DMS53 (cell line): ENCODE measurements around the gene LCMT2.
A peak's percentile ranks its signal among the peaks of the same experiment; 100 is the strongest.
"Not testable (repeated sequence)": the region's sequence is repeated elsewhere in the genome, so short reads cannot be mapped to it uniquely, and the experiment has no call there.

Source experiments
- DNase-seq: peaks from one replicate; lab custom pipeline; 2025; lab: John Stamatoyannopoulos, UW

Gene LCMT2

DNA sequence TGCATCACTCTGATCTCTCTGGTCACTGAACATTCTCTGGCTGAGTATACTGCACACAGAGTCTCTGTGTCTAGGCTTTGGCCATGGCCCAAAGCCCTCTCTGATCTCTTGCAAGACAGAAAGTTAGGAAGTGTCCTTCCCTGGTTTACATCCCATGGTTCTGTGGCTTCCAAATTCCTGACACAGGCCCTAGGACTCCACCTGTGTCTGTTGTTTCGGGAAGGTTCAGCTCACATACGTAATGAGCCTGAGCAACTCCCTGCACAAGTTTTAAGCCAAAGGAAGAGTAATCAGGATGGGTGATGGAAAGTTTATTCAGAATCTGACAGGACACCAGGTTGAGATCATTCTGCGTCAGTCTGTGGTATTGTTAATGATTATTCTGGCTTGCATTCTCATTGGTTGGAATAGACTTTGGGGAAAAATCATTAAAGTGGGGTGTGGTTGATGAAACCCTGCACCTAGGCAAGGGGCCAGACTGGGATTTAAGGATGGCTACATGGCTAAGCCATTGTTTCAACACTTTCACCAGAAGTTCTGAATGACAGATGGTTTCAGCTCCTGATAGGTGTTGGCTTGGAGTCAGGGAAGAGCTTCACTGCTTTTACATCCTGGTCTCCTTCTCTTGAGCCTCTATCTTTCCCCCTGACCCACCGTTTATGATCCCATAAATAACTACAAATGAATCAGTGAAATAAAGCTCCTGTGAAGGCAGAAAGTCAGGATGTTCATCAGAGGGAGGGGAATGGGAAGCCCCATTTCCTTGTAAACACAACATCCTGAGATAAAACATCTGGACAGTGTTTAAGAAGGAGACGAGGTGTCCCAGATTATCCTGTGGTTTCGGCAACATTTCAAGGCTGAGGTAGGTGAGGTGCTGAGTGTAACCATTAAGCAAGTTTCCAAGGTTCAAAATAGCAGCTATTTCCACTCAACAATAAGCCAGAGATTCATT is 14.1 kb downstream of the LCMT2 start:
- no peak for DNase-seq

DNA sequence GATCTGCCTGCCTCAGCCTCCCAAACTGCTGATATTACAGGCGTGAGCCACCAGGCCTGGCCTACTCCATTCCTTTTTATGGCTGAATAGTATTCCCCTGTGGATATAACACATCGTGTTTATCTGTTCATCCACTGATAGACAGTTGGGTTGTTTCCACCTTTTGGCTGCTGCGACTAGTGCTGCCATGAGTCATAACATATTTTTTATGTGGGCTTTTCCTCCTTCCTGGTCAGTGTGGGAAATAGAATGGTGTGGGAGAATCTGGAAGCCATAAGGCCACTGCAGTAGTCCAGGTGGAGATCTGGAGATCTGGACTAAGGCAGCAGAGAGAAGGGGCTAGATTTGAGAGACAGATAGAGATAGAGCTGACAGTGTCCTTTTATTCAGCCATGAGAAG is 16.2 kb downstream of the LCMT2 start:
- DNase-seq: peak; percentile 15

DNA sequence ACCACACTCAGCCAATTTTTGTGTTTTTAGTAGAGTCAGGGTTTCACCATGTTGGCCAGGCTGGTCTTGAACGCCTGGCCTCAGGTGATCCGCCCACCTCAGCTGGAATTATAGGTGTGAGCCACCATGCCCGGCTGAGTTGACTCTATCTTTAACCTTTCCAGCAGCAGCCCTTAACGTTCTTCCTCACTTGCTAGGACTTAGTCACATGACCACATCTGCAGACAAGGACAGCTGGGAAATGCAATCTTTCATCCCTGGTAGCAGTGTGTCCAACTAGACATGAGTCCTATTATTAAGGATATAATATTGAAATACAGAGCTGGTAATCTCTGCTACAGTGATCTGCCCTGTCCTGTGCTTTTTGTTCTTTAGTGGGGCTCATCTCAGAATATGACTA is 18.0 kb downstream of the LCMT2 start:
- no peak for DNase-seq

DNA sequence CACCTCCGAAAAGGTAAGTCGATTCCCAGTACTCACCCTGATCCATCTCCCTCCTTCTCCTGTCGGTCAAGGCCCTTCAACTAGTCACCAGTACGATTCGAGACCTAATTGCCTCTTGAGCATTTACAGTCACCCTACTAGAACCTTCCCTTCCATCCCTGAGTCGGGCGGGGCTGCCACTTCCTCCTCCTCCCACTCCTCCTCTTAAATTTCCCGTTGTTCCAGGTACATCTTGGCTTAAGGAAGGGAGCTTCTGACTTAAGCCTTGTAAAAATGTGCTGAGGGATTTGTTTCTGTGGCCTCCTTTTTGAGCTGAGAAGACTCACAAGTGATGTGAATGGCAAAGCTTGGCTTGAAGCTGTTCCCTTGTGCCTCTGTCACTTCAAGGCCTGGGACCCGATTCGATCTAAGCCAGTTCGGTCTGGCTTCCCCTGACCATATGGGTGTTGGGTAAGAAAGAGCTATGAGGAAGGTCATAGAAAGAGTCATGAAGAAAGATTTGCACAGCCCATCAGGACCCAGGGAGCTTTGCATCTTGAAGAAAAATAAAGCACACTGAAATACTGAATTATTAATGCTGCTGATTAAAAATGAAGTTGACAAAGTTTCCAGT is 28.1 kb downstream of the LCMT2 start, which contains the start of gene TGM7:
TGM7 (minus strand) TSS at position 51 of the 613 bp plus-strand sequence.
- no peak for DNase-seq

DNA sequence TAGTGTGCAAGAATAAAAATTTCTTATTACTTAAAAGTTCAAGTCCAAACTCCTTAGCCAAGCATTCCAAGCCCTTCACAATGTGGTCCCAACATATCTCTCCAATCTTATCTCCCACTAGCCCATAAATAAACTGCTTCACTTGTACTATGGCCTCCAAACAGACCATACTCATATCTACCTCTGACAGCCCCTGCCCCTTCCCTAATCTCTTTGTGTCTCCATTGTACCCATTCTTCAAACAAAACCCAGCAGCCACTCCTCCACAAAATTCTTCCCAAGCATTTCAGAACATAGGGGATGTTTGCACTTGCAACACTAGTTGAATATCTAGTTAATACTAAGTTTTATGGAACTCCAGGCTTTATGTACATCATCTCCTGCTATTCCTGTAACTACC is 30.5 kb downstream of the LCMT2 start:
- no peak for DNase-seq

DNA sequence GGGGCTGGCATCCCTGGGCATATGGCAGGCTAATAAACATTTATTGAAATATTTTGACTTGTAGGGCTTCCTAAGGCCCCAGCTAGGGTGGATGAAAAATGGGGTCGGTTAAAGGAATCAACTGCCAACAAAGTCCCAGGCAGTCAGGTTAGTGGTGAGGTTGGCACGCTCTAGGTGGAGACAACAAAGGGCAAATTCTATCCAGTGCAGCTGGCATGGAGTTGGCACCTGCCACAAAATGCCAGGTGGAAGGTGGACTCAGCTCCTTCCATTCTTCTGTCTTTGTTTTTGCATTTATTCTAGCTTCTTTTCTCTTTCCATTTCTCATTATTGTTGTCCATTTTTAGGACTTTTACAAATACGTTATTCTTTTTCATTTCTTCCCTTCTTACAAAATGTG is 31.0 kb downstream of the LCMT2 start:
- no peak for DNase-seq

DNA sequence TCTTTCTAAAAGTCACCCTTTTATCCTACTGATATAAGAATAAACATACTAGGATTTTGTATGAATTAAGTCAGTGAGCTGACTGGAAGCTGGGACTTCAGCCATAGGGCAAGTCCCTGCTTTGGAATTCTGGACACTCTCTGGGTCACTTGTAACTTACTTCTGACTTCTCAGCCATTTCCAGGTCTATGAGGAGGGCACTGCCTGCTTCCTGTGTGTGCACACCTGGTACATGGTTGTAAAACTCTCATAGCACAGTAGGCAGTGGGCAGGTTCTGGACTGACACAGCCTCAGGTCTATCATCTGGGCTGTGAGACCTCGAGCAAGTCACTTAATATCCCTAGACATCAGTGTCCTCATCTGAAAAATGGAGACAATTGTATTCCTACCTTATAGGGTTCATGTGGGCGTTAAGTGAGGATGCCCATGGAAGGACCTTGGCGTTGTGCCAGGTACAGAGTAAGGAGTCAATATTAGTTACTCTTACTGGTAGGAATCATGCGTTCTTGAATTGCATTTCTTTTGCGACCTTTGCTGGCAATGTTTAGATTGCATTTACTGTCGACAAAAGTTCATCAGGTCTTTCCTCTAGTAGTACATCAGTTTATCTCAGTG is 36.2 kb downstream of the LCMT2 start:
- DNase-seq: peak; percentile 57

DNA sequence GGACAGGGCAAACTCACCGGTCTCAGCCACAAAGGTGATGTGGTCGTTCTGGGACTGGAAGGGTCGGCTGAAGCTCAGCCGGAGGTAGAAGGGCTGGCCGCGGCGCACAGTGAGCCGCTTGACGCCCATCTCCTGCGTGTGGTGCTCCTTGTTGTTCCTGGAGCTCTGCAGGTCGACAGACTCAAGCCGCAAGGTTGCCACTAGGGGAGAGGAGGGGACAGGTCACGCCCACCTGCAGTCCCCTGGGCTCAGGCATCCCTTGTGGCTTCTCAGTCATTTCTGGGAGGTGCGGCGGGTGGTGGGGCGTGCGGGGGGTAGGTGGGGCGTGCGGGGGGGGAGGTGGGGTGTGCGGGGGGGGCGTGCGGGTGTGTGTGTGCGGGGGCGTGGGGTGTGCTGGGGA is 36.9 kb downstream of the LCMT2 start:
- DNase-seq: peak; percentile 47

DNA sequence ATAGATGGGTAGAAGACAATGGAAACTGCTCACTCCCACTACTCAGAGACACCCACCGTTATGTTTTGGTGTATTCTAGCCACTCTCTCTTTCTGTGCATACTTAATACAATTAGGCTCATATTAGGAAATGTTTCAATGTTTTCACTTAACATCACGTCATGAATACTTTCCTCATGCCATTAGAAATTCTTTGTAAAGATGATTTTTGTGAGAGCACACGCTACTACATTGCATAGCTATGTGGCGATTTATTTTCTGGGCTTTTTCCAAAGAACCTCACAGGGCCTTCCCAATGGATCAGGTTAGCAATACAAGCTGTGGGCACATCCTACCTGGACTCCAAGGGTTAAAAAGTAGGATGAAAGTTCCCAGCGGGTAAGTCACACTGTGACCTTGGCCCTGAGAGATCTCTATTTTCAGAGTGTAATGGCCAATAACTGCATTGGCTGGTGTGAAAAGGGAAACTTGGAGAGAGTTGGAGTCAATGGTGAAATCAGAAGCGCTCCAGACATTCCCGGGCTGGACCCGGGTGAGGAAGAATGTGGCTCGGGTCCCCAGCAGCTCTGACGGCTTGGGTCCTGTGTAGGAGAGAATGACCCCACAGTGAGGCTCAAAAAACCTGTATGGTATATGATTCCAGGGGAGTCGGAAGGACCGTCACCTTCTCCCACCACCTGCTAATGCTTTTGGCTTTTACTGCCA is 37.8 kb downstream of the LCMT2 start:
- DNase-seq: no peak

DNA sequence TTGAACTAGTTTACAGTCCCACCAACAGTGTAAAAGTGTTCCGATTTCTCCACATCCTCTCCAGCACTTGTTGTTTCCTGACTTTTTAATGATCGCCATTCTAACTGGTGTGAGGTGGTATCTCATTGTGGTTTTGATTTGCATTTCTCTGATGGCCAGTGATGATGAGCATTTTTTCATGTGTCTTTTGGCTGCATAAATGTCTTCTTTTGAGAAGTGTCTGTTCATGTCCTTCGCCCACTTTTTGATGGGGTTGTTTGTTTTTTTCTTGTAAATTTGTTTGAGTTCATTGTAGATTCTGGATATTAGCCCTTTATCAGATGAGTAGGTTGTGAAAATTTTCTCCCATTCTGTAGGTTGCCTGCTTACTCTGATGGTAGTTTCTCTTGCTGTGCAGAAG is 40.7 kb downstream of the LCMT2 start:
- not testable (repeated sequence) for DNase-seq

DNA sequence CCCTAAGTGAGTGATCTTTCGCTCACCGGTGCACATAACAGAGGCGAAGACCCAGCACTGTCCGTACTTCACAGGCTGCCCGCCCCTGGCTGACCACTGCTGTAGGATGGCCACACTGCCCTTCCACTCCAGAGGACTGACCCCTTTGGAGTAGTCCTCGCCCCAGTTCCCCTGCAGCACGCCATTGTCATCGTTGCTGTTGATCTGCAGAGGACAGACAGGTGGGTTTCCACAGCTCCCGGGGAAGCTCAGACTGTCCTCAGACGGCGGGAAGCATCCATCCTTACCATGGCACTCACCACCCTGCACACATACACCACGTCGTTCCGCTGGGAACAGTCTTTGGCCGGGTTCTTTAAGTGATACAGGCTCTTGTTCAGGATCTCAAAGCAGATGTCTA is 43.1 kb downstream of the LCMT2 start:
- DNase-seq: no peak

DNA sequence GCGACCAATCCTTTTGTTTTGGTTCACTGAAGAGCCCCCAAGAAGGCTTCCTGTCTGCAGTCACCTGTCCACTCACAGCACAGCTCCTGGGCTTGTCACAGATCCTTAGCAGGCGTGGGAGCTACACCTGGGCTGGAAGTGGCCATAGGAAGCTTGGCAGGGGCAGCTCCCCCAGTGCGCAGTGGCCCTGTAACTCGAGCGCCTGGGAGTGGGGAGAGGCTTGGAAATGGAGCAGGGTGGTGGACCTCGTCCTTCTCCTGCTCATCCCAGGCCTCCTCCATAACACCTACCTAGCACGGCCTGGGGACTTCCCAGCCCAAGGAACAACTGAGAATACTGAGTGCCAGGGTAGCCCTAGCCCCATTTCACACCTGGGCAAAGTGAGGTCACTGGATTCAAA is 44.3 kb downstream of the LCMT2 start:
- no peak for DNase-seq

DNA sequence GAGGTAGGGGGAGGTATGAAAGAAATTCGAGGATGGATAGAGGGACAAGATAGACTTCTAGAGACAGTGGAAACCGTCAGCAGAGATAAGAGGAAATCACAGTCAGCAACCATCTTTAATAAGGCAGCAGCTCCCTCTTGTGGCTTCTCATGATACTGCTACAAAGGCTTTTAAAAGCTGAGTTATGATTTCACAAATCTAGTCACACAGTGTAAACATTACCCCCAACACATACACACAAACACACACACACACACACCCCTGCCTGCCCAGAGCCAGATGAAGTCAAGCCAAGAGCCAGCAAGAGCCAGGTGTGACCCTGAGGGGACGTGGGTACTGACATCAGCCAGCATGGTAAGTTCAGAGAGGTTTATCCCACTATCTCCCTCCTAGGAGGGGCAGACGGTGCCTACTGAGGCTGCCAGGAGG is 44.8 kb downstream of the LCMT2 start:
- DNase-seq: peak; percentile 81

DNA sequence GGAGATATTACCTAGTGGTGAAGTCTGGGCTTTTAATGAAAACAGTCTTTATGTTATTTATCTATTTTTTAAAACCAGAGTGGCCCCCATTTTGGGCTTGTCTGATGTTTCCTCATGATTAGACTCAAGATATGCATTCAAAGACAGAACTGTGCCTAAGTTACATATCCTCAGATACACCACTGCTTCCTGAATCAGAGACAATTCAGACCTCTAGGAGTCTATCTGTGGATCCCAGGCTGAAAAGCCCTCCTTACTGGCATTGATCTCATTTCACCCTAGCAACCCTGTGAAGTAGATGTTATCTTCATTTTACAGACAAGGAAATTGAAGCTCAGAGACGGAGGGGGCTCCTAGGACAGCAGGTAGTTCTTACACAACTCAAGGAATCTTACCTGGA is 46.8 kb downstream of the LCMT2 start:
- no peak for DNase-seq

DNA sequence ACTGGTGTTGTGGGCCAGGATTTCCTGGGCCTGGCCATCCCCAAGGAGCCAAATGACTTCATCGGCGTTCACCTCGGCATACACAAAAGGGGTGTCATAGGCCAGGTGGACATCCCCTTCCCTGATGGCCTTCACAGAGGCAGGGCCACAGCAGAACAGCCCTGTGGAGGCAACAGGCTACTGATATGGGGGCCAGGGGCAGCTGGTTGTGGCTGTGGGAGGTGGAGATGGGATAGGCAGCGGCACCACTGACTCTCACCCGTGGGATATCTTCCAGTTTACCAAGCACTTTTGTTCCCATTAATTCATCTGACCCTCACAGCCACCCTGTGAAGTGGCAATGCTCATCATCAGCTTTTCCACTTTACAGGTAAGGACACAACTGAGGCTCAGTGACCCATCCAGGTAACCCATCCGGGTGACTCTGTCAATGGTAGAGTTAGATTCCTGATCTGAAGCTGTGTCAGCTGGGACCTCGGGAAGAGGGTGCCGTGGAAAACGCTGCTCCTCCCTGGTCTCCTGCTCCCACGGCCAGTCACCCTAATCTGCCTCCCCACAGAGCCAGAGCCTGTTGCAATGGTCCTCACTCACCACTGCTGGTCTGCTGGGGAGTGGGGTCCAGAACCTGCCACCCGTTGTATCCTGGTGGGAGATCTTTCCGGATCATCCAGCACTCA is 48.3 kb downstream of the LCMT2 start:
- no peak for DNase-seq

DNA sequence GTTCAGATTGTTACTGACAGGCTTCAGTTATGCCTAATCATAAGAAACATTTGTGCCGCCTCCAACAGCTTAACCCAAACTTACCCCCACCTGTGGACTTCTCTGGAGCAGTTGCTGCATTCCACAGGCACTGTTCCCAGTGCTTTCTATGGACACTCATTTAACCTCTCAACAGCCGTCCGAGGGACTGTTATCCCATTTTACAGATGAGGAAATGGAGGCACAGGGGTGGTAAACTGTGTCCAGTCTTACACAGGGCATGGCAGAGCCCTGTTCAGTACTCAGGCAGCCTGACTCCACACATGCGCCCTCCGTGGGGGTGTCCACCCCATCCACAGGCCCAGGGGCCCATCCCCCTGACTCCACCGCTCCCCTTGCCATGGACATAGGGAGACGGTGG is 49.4 kb downstream of the LCMT2 start:
- DNase-seq: no peak

DNA sequence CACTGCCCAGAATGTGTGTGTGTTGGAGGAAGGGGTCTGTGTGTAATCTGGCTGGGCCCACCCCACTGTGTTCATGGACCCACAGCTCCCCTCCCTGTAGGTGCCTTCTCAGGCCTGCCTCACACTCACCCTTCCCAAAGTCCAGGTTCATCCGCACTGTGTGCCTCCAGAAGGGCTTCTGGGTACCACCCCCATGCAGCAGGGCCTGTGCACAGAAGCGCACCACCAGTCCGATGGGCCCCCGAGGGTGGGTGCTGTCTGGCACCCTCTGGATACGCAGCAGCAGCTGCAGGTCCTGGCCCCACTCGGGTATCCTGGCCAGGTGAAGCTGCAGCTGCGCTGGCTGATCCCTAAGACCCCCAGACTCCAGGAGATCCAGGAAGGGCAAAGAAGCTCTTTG is 50.9 kb downstream of the LCMT2 start:
- DNase-seq: no peak

DNA sequence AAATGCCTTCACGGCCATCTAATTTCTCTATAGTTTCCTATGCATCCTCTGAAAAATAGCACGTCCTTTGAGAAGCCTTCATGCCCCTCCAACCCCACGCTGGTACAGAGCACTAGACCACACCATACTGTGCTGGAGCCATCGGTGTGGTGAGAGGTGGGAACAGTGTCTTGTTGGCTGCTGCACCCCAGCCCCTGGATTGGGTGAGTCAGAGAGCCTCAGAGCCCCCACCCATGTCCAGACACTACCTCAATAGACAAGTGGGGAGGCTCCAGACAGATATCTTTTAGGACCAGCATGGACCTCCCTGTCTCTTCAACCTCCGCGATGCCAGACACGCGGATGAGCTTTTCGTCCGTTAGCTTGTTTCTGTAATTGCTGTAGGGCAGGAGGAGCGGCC is 51.5 kb downstream of the LCMT2 start:
- no peak for DNase-seq

DNA sequence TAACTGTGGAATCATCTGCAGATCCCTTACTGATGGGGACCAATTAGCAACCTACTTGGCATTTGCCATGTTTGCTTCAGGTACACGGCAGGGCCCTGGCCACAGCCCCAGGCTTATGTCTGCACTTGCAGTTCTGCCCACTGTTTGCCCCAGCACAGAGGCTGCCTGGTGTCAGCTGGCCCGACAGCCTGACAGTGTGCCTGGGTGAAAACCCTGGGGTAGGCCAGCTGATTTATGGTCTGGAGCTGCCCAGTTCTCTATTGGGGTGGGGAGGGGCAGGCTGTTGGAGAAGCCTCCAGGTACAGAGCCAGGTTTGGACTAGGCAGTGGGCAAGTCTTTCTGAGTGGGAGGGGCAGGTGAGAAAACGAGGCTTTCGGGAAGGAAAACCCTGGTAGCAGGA is 52.5 kb downstream of the LCMT2 start:
- DNase-seq: no peak

DNA sequence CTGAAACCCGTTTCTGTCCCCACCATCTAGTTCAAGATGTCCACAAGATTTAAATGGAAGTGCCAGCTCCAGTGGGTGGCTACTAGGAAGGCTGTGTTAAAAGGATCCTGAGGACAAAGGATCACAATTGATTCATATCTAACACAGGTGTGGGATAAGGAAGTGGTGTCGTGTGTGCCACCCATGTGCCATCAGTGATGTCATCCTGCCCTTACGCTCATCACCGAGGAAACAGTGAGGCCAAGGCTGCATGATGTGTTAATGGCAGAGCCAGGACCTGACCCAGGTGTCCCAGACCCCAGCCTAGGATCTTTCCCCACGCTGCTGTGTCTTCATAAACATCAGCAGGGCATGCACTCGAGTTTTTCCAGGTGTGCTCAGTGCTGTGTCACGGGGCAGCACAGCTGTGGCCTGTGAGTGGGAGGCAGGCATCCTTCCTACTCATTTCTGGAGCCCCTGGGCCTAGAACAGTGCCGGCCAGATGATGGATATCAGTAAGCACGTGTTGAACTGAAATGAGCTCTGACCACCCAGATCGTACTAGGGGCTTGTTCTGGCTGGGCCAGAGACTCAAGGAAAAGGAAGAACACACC is 53.0 kb downstream of the LCMT2 start:
- peak; percentile 50 for DNase-seq

DNA sequence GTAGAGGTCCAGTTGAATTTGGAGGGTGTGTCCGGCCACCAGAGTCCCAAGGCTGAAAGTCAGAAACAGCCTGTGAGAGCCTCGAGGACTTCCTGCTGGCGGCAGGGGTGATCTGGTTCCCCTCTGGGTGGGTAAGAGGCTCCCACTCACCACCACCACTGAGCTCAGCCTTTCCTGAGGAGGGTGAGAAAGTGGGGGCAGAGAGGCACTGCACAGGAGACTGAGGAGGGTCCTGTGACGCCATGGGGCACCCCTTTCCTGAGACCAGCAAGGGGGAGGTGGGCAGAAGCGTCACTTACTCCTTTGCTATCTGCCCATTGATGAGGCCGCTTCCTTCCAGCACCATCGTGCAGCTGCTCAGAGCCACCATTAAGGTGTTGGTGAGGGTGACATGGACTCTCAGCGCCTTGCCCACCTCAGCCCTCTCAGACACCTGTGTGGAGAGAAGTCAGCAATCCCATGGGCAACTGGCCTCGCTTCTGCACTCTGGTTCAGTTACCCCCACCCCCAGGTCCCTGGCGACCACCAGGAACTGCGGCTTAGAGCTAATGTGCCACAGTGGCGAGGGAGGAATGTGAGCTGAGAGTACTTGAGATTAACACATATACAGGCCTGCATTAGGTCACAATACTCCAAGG is 53.7 kb downstream of the LCMT2 start:
- no peak for DNase-seq
